Right lobe of liver (tissue), 6 donors: ENCODE measurements around the gene TLCD3B. TPM values are rescaled to one million over a fixed set of nuclear protein-coding genes. Genes with fewer than 3 reads are reported as not detected.

ENCODE experiments used
- ATAC-seq, 4 donors: fragments of 200-7000 bp; cut with Tn5 transposase; one replicate each; pipeline ENCODE4 v1.9.1; 2020; ENCODE audit warnings: mild to moderate bottlenecking in 4 of 4, moderate library complexity in 4 of 4
- DNase-seq, 3 donors: peaks; one replicate each; pipeline ENCODE4 v3.0.0-alpha.2; 2020
- H3K27ac ChIP-seq, 3 donors: fragments of 200-600 bp; one replicate each; pipeline ENCODE4 v1.8.0; 2022
- H3K27me3 ChIP-seq, 2 donors: fragments of 200-600 bp; one replicate each; pipeline ENCODE4 v1.8.0; 2022
- H3K36me3 ChIP-seq, 4 donors: fragments of 200-600 bp; sonication (generic) in 1 of 4; one replicate each; pipeline versions ENCODE4 v1.5.1 to v1.8.0; 2017 to 2022; ENCODE audit warnings: control low read depth in 1 of 4
- H3K4me1 ChIP-seq, 4 donors: fragments of 200-600 bp; sonication (generic) in 1 of 4; one replicate each; pipeline versions ENCODE4 v1.5.1 to v1.8.0; 2017 to 2022; ENCODE audit warnings: control low read depth in 1 of 4
- H3K4me3 ChIP-seq, 3 donors: fragments of 200-600 bp; one replicate each; pipeline ENCODE4 v1.8.0; 2022
- H3K9me3 ChIP-seq, 4 donors: fragments of 200-600 bp; sonication (generic) in 1 of 4; one replicate each; pipeline versions ENCODE4 v1.5.1 to v1.8.0; 2017 to 2022; ENCODE audit warnings: control low read depth in 1 of 4
- CTCF ChIP-seq, 4 donors: fragments of 200-600 bp in 3 of 4; fragments of 450-650 bp in 1 of 4; IDR thresholded peaks; one replicate each; pipeline versions ENCODE4 v1.5.1 to v1.8.0; 2016 to 2022; ENCODE audit warnings: antibody characterized with exemption in 4 of 4, mild to moderate bottlenecking in 2 of 4
- POLR2A ChIP-seq: fragments of 450-650 bp; IDR thresholded peaks from one replicate; pipeline ENCODE4 v1.6.1; 2017; ENCODE audit warnings: antibody characterized with exemption, mild to moderate bottlenecking
- WGBS: methylation state at CpG from one replicate; pipeline ENCODE4 v1.1.6; 2018; ENCODE audit warnings: low coverage, low lambda C conversion rate; ENCODE audit not compliant: insufficient coverage; ENCODE audit errors: missing lambda C conversion rate; 5-methylcytosine and 5-hydroxymethylcytosine counted together
- intact Hi-C, 2 donors: fragments of 100-400 bp; cut with DNase I; formaldehyde crosslinking; loops; one replicate each; pipeline versions ENCODE4 v1.11.2 to v1.14.1; 2022
- total RNA-seq, 6 experiments: library from RNA; depleted of rRNA in 2 of 6; stranded (reverse); fragments of >200 nt in 2 of 6; fragmentation: NEBNext Ultra II Directional in 3 of 6; extraction: Animal tissue kit (Norgen Biotek cat#: 25700) in 3 of 6; gene quantifications; one replicate each; pipeline versions ENCODE4 v1.1.0 to v1.2.4, GENCODE V29; 2016 to 2023
- donor health status: DM: no; HTN: yes; CAD: no.
- donor health status: DM: no; HTN: no; CAD: no.
- donor health status: DM: no; HTN: no; CAD: no.
- donor health status: DM: no; HTN: yes; CAD: no.
- donor health status: DM: no; HTN: yes; CAD: no.

TLCD3B gene
- total RNA-seq, 6 experiments from 2014 or later, result not detected

GRCh38 chr16:30054959-30055553 lies 24.0 kb upstream of the TLCD3B start:
- 24% methylated on average over 10 of the region's 10 CpGs for WGBS

DNA sequence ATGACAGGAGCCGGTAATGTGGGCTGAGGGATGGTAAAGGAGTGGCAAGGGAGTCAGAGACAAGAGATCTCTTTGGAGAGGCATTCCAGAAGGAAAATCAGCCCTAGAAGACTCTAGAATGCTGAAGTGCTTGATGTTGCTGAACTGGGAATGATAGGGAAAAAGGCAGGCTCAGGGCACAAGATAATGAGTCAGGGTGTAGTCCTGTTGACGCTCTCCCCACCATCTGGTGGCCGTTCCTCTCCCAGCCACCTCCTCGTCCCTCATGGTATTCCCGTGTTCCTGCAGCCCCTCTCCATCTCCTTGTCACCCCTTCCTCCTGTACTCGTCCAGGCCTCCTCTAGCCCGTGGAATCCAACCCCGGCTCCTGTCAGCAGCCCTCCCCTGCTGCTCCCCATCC lies 23.4 kb upstream of the TLCD3B start:
- no peaks in the 10 kb centered on the region for H3K9me3 ChIP-seq
- H3K27me3 ChIP-seq, result no peaks in the 10 kb centered on the region
- TF ChIP-seq CTCF (IDR thresholded peaks at IDR 0.05) (no peak), POLR2A (no peak)
- ATAC-seq, result no peak
- no peaks in the 10 kb centered on the region for H3K36me3 ChIP-seq
- peaks cover 0 to 4% (median 0%) of the 10 kb centered on the region in 4 donors for H3K4me1 ChIP-seq
- no peak for DNase-seq
- intact Hi-C loops, result no loop called here
- no peak overlapping the region for H3K27ac ChIP-seq
- no peak overlapping the region for H3K4me3 ChIP-seq
- 80% methylated on average over 5 of the region's 8 CpGs for WGBS

More at GRCh38 chr16:30054959-30055553, 24.0 kb upstream of the TLCD3B start:
- Histone ChIP-seq H3K36me3 (no peaks in the 10 kb centered on the region), H3K9me3 (no peaks in the 10 kb centered on the region), H3K27ac (no peak overlapping the region), H3K4me3 (no peak overlapping the region), H3K27me3 (no peaks in the 10 kb centered on the region), H3K4me1 (peaks cover 0 to 4% (median 0%) of the 10 kb centered on the region in 4 donors)
- TF ChIP-seq CTCF (IDR thresholded peaks at IDR 0.05) (peak; percentile 27 to 44 (median 40)), POLR2A (no peak)
- DNase-seq, result peak in 1 of 3 donors; percentile 49
- ATAC-seq, result peak; percentile 27 to 63 (median 51)
- intact Hi-C loops, result no loop called here

GRCh38 chr16:30053376-30054015 lies 22.4 kb upstream of the TLCD3B start:
- intact Hi-C loops, result no loop called here
- TF ChIP-seq POLR2A, result no peak
- TF ChIP-seq CTCF (IDR thresholded peaks at IDR 0.05), result no peak
- DNase-seq, result no peak
- Histone ChIP-seq H3K27me3 (no peaks in the 10 kb centered on the region), H3K36me3 (no peaks in the 10 kb centered on the region), H3K27ac (peak overlapping the region in 1 of 3 donors; percentile 40), H3K9me3 (no peaks in the 10 kb centered on the region), H3K4me3 (peak overlapping the region; percentile 66 to 74 (median 69)), H3K4me1 (peaks cover 0 to 4% (median 0%) of the 10 kb centered on the region in 4 donors)
- ATAC-seq, result peak; percentile 11 to 36 (median 15)
- WGBS, result 12% methylated on average over 18 of the region's 19 CpGs

GRCh38 chr16:30052671-30053372 lies 21.8 kb upstream of the TLCD3B start:
- peak; percentile 94 to 96 (median 95) for DNase-seq

More at GRCh38 chr16:30052671-30053372, 21.8 kb upstream of the TLCD3B start:
- 8% methylated on average over 21 of the region's 58 CpGs for WGBS
- peak overlapping the region in 1 of 3 donors; percentile 40 for H3K27ac ChIP-seq
- TF ChIP-seq POLR2A (no peak), CTCF (IDR thresholded peaks at IDR 0.05) (no peak)
- intact Hi-C loops, result no loop called here
- ATAC-seq, result peak; percentile 91 to 99 (median 96)
- H3K36me3 ChIP-seq, result no peaks in the 10 kb centered on the region
- no peaks in the 10 kb centered on the region for H3K27me3 ChIP-seq
- H3K4me1 ChIP-seq, result peaks cover 0 to 4% (median 0%) of the 10 kb centered on the region in 4 donors
- H3K9me3 ChIP-seq, result no peaks in the 10 kb centered on the region
- H3K4me3 ChIP-seq, result peak overlapping the region; percentile 66 to 74 (median 69)
